Stomach smooth muscle (tissue), 2 donors: ENCODE results near the gene RFX2.
A peak's percentile ranks its signal among the peaks of the same experiment; 100 is the strongest.

ENCODE experiments used
- H3K27ac ChIP-seq: one replicate; pipeline ENCODE4 v1.7.0; 2013; ENCODE audit warnings: mild to moderate bottlenecking, low read length, inconsistent platforms
- H3K27me3 ChIP-seq, 2 donors: one replicate each; pipeline ENCODE4 v1.7.0; 2013; ENCODE audit warnings: low read length in 2 of 2; ENCODE audit not compliant: insufficient read depth in 2 of 2, control insufficient read depth in 1 of 2
- H3K36me3 ChIP-seq, 2 donors: one replicate each; pipeline ENCODE4 v1.7.0; 2013; ENCODE audit warnings: low read length in 2 of 2; ENCODE audit not compliant: control insufficient read depth in 2 of 2, insufficient read depth in 2 of 2
- H3K4me1 ChIP-seq: one replicate; pipeline ENCODE4 v1.7.0; 2013; ENCODE audit warnings: low read length; ENCODE audit not compliant: control insufficient read depth, insufficient read depth
- H3K4me3 ChIP-seq, 2 donors: one replicate each; pipeline ENCODE4 v1.7.0; 2013; ENCODE audit warnings: low read length in 2 of 2
- H3K9ac ChIP-seq, 2 donors: one replicate each; pipeline ENCODE4 v1.7.0; 2013; ENCODE audit warnings: low read length in 2 of 2, mild to moderate bottlenecking in 1 of 2
- H3K9me3 ChIP-seq, 2 donors: one replicate each; pipeline ENCODE4 v1.7.0; 2013; ENCODE audit warnings: low read length in 2 of 2; ENCODE audit not compliant: control insufficient read depth in 2 of 2
- donor health status: healthy.
- donor health status: Pancreatic carcinoma.

RFX2 gene

GRCh38 chr19:5952193-5953029 lies 157.9 kb downstream of the RFX2 start:
- peaks cover 95% of the 10 kb centered on the region for H3K4me1 ChIP-seq
- H3K9me3 ChIP-seq, result no peaks in the 10 kb centered on the region
- H3K27me3 ChIP-seq, result no peaks in the 10 kb centered on the region
- H3K9ac ChIP-seq, result peak overlapping the region; percentile 29 to 60
- H3K27ac ChIP-seq, result peak overlapping the region; percentile 89
- peak overlapping the region; percentile 40 to 49 for H3K4me3 ChIP-seq
- no peaks in the 10 kb centered on the region for H3K36me3 ChIP-seq

- Histone ChIP-seq H3K9me3 (no peaks in the 10 kb centered on the region), H3K4me1 (peaks cover 96% of the 10 kb centered on the region), H3K27me3 (no peaks in the 10 kb centered on the region), H3K27ac (peak overlapping the region; percentile 89), H3K9ac (peak overlapping the region in 1 of 2 donors; percentile 60), H3K36me3 (no peaks in the 10 kb centered on the region), H3K4me3 (peak overlapping the region; percentile 14 to 49)
Measured at GRCh38 chr19:5951338-5951861, 158.9 kb downstream of the RFX2 start.

DNA sequence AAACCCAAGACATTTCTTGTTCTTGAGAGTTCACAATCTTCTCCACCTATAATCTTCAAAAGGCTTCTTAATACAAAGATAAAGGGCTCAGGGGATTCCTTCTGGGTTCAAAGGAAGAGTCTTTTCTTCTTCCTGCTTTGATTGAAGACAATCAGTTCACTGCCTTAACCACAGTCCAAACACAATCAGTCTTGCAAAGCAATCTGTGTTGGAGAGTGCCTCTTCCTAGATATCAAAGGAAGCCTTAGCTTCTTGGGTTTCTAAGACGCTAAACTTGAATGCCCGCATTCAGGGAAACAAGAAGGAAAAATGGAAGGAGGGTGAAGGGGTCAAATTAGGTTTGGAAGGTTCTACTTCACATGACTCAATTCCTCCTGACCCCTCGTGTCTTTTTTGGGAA lies 159.6 kb downstream of the RFX2 start:
- no peaks in the 10 kb centered on the region for H3K27me3 ChIP-seq
- peak overlapping the region; percentile 14 to 49 for H3K4me3 ChIP-seq
- no peaks in the 10 kb centered on the region for H3K36me3 ChIP-seq
- H3K4me1 ChIP-seq, result peaks cover 96% of the 10 kb centered on the region
- H3K9ac ChIP-seq, result peak overlapping the region in 1 of 2 donors; percentile 22
- peak overlapping the region; percentile 88 for H3K27ac ChIP-seq
- H3K9me3 ChIP-seq, result no peaks in the 10 kb centered on the region

DNA sequence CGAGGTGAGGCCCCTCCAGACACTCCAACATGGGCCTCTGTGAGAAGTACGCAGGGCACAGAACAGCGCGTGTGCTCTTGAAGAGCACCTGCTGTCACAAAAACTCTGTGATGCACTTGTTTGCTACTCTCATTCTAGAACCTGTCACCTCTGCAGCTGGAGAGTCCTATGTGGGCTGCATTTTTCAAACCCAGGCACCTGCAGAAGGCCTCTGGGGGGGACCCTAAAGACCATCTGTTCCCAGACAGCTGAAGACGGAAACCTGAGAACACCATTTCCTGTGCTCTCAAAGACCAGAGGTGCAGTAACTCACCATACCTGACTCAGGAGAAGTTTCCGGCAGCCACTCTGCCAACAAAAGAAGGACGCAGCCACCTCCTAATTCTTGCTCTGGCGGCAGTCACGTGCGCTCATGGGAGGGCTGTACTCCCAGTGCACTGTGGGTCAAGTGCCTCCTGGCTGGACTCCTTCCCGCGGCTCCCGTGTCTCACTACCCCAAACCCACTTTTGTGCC lies 160.5 kb downstream of the RFX2 start:
- peak overlapping the region; percentile 88 for H3K27ac ChIP-seq
- peak overlapping the region; percentile 5 to 29 for H3K4me3 ChIP-seq
- H3K36me3 ChIP-seq, result no peaks in the 10 kb centered on the region
- H3K9ac ChIP-seq, result peak overlapping the region; percentile 29 to 36
- peaks cover 88% of the 10 kb centered on the region for H3K4me1 ChIP-seq
- no peaks in the 10 kb centered on the region for H3K27me3 ChIP-seq
- H3K9me3 ChIP-seq, result no peaks in the 10 kb centered on the region

GRCh38 chr19:5948752-5949564 lies 161.3 kb downstream of the RFX2 start:
- Histone ChIP-seq H3K4me1 (peaks cover 88% of the 10 kb centered on the region), H3K9ac (peak overlapping the region; percentile 29 to 36)

GRCh38 chr19:5947435-5947834 lies 162.9 kb downstream of the RFX2 start:
- Histone ChIP-seq H3K4me3 (peak overlapping the region in 1 of 2 donors; percentile 47), H3K27me3 (no peaks in the 10 kb centered on the region), H3K27ac (peak overlapping the region; percentile 88), H3K9me3 (no peaks in the 10 kb centered on the region), H3K36me3 (no peaks in the 10 kb centered on the region), H3K4me1 (peaks cover 87% of the 10 kb centered on the region), H3K9ac (peak overlapping the region; percentile 36 to 58)

More at GRCh38 chr19:5948752-5949564, 161.3 kb downstream of the RFX2 start:
- Histone ChIP-seq H3K27me3 (no peaks in the 10 kb centered on the region), H3K27ac (peak overlapping the region; percentile 88), H3K9me3 (no peaks in the 10 kb centered on the region), H3K4me3 (peak overlapping the region in 1 of 2 donors; percentile 44), H3K36me3 (no peaks in the 10 kb centered on the region)

DNA sequence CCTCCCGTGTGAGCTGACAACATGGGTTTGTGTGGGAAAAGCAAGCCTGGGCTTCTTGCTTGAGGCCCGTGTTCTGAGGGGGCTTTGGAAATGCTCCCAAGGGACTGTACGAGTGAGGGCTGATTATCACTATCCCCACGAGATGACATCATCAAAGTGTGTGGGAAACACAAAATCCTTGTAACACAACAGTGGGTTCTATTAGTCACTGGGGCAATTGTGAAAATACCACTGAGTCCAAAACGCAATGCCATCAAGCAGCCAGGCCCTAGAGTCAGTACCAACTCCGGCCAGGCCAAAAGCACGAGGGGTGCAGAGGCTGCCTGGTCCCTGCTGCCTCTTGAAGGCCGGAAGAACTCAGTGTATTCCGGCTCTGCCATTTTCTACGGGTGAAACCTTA lies 166.7 kb downstream of the RFX2 start:
- H3K4me3 ChIP-seq, result no peak overlapping the region
- peaks cover 11 to 20% of the 10 kb centered on the region in 2 donors for H3K36me3 ChIP-seq
- H3K9ac ChIP-seq, result peak overlapping the region in 1 of 2 donors; percentile 38
- H3K27ac ChIP-seq, result peak overlapping the region; percentile 69
- no peaks in the 10 kb centered on the region for H3K27me3 ChIP-seq
- peaks cover 75% of the 10 kb centered on the region for H3K4me1 ChIP-seq
- no peaks in the 10 kb centered on the region for H3K9me3 ChIP-seq
